HG03439 (cell line): ENCODE measurements around the gene SLC24A4.

Experiments
- ATAC-seq: cut with Tn5 transposase; IDR thresholded peaks from one replicate; pipeline ENCODE4 v1.9.1; 2021; ENCODE audit warnings: mild to moderate bottlenecking, moderate library complexity; ENCODE audit not compliant: unreplicated experiment

The SLC24A4 gene

GRCh38 chr14:92433407-92433806, 110.4 kb downstream of the SLC24A4 start:
- no peak for ATAC-seq

- ATAC-seq: no peak
Observed at GRCh38 chr14:92435154-92435553, 112.2 kb downstream of the SLC24A4 start.

- no peak for ATAC-seq
Observed at GRCh38 chr14:92436115-92436776, 113.3 kb downstream of the SLC24A4 start.

DNA sequence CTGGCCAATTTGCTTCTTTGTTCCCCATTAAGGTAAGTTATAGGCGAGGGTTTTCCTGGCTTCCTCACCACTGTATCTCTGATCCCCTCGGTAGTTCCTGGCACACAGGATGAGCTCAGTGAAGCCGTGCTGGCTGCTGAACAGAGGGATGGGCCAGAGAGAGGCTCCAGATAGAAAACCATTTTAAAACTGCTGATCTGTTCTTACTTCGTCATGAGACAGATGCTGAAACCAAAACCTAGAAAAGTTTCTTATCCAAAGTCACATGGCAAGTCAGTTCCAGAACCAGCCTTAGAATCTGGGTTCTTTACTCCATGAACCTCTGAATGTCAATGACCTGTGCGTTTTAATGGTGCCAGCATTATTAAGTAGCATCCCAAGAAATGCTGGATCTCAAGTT, 114.3 kb downstream of the SLC24A4 start:
- no peak for ATAC-seq

DNA sequence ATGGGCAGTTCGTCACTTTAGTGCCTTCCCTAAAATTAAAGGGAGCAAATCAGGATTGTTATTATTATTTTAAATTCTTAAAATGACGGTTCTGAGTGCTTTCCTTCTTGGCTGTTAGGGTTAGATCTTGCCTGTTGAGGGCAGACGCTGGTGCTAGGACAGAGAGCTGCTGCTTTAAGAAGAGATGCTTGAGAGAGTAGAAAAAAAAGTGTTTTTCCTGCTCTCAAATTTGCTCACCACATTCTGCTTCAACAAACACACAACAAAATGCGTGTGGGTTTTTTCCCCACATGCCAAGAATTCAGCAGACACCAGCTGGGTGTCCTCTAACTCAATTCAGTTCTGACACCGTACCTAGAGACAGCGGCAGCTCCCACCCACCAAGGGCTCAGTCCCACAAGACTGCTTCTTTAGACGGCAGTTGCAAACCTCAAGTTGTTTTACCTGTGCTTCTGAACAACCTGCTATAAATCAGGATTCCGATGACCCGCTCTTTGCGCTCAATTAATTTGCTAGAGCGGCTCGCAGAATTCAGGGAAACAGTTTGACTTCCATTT, 114.8 kb downstream of the SLC24A4 start:
- ATAC-seq: no peak

DNA sequence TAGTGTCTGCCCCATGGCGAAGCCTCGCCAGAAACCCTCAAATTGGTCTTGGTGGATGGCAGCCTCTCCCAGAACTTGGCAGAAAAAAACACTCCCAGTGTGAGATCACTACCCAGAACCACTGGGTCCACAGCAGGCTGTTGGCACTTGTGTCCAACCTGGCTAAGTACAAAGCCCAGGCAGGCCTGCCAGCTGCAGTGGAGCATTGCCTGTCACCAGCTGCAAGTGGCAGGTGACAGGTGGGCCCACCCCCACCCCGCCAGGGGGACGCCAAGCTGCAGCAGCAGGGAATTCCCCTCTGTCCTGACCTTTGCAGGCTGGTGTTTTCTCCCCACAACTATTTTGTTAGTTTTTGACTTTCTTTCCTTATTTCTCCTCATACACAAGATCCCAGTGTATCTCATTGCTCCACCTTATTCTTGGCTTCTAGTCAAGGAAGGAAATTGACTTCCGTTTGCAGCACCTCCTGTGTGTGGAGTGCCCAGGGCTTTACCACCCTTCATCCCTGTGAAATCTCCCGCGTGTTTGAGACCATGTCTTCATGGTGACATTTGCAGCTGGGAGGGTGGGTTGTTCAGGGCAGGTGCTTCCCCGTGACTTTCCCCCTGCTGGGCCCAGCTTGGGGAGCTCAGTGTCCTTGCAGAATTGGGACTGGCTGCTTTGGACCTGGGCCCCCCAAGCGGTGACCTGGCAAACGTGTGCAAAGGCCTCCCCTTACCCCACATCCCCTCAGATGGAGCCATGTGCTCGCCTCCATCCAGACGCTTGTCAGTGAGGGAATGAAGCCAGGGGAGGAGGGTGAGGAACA, 116.8 kb downstream of the SLC24A4 start:
- no peak for ATAC-seq

GRCh38 chr14:92440345-92441003, 117.5 kb downstream of the SLC24A4 start:
- no peak for ATAC-seq

GRCh38 chr14:92441751-92442504, 119.0 kb downstream of the SLC24A4 start:
- no peak for ATAC-seq

- ATAC-seq: no peak
Observed at GRCh38 chr14:92443167-92443566, 120.2 kb downstream of the SLC24A4 start.

- ATAC-seq: no peak
Observed at GRCh38 chr14:92443741-92444140, 120.8 kb downstream of the SLC24A4 start.

DNA sequence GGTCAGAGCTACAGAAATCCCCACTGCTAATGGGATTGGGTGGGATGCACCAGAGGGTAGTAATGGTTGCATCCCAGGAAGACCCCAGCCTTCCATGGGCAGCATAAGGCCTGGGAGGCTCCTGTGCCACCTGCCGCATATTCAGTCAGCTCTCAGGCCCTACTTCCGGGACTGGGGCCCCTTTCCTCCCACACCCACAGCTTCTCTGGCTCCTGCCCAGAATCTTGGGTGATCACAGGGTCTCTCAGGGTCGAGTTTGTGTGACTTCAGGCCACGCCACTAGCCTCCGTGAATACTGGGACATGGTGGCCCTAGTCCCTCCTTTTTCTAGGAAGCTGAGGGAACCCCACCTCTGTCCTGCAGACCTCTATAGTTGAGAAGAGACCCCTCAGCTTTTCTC, 123.8 kb downstream of the SLC24A4 start:
- ATAC-seq: no peak

DNA sequence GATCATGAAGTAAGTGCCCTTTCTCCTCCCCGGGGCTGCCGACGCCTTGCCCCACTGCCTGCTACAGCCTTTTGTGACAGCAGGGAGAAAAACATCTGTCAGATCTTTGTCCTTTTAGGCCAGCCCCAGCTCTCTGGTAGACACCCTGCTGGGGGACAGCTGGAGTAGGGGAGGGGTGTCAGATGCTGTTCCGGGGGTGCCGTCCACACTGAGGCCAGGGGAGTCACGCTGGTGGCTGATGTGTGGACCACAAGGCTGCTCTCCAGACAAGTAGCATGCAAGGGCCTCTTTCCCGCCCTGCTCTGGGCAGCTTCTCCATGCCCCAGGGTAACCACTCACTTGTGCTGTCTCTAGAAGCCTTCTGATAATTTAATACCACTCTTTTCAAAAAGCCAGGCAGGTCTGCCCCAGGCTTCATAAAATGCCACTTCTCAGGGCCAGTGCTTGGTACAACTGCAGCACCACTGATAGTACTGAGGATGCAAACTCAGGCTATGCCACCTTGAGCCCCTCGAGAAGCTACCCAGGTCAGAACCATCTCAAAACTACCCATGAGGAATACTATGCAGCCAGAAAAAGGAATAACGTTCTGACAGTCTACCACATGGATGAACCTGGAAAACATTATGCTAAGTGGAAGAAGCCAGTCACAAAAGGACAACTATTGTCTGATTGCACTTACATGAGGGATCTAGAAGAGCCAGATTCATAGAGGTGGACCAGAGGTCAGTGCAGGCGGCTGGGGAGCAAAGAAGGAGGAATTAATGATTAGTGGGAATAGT, 124.6 kb downstream of the SLC24A4 start:
- ATAC-seq: no peak

GRCh38 chr14:92448786-92449185, 125.8 kb downstream of the SLC24A4 start:
- no peak for ATAC-seq

GRCh38 chr14:92449404-92450181, 126.6 kb downstream of the SLC24A4 start:
- ATAC-seq: no peak

DNA sequence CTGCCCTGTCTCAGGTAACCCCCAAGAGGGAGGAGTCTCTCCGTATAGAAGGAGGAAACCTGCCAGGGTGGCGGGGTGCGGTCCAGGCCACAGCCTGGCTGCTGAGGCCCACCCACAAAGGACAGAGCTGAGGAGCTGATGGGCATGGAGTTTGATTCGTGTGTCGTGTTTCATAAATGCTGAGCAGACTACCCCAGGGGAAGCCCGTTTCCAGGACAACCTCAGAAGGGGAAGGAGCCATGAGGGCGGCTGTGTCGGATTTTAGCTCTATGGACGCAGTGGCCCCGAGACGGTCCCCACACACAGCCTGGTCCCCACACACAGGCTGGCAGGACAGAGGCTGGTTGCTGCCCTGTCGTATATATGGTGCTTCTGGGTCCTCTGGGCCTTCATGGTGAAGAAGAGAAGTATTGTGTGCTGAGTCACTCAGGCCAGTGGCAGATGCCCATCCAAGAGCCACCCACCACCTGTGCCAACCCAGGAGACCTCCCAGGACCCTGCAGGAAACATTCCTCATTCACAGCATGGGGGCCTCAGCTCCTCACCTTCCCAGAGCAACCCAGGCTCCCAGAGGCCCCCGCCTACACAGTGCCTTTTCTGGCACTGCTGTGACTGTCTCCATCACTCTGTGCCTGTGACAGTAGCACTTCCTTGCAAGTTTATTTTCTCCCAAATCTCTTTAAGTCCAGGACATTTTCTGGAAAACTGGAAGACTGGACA, 127.5 kb downstream of the SLC24A4 start:
- ATAC-seq: no peak

DNA sequence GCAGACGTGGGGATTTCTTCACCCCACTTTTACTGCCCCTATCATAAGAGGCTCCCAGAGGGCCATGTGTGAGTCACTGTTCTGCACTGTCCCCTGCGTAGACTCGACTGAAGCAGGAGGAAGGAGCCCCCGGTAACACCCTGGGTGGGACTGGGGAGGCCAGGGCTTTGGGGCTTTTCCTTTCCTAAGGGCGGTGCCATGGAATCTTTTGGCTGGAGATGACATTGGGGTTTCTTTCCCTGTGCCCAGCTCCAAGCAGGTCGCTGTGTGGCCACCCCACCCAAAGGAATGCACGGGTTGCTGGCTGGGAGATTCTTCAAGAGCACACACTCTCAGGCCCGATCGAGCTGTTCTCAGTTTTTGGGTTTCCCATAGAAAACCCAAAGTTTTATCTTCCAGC, 128.3 kb downstream of the SLC24A4 start:
- ATAC-seq: no peak

GRCh38 chr14:92451755-92452154, 128.8 kb downstream of the SLC24A4 start:
- ATAC-seq: no peak

DNA sequence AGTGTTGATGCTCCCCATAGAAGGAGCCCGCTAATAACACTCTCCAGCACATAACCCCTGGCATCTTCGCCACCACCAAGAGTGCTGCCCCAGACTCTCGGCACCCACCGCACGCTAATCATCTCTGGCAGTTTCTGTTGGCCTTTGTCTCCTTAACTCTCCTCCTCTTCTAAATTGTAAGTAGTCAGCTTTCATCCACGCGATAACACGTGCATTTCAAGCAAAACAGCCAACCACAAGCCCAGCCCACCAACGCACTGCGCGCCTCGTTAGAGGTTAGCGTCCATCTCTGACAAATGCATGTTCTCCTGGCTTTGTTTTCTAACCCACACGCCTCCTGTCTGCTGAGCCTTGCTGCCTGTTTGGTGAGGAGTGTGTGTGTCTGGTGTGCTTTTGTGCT, 129.5 kb downstream of the SLC24A4 start:
- ATAC-seq: no peak

GRCh38 chr14:92453691-92454090, 130.7 kb downstream of the SLC24A4 start:
- ATAC-seq: no peak
